Fibroblast of pulmonary artery (primary cell): ENCODE results near the gene EFS.

ENCODE experiments used
- DNase-seq: peaks from one replicate; pipeline ENCODE4 v3.0.0-alpha.2; 2010; ENCODE audit warnings: low read depth
- H3K4me3 ChIP-seq: replicated peaks from 2 replicates; pipeline ENCODE4 v1.5.1; 2011; ENCODE audit warnings: low read depth, mild to moderate bottlenecking, control low read depth, low read length, moderate library complexity
- TF ChIP-seq, protein P1 (sequence below): IDR thresholded peaks from 2 replicates; pipeline ENCODE4 v1.5.1; 2011; ENCODE audit warnings: mild to moderate bottlenecking, control low read depth, low read length, inconsistent platforms; ENCODE audit errors: missing control alignments

EFS gene

DNA sequence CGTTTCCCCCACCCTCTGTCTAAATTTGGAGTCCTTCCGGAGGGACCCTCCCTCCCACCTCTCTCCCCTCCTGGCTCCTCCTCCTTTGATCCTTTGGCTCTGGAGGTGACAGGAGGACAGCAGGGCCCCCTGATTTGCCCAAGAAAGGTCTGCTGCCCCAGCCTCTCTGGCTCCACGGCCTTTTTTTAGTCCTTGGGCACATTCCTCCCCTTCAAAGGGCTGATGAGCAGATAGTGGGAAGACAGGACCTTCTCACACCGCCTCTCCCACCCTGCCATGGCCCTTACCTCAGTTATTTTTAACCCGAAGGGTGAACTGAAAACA, 43.3 kb upstream of the EFS start:
- no peak for DNase-seq
- no peak overlapping the region for H3K4me3 ChIP-seq
- TF ChIP-seq, protein P1, sequence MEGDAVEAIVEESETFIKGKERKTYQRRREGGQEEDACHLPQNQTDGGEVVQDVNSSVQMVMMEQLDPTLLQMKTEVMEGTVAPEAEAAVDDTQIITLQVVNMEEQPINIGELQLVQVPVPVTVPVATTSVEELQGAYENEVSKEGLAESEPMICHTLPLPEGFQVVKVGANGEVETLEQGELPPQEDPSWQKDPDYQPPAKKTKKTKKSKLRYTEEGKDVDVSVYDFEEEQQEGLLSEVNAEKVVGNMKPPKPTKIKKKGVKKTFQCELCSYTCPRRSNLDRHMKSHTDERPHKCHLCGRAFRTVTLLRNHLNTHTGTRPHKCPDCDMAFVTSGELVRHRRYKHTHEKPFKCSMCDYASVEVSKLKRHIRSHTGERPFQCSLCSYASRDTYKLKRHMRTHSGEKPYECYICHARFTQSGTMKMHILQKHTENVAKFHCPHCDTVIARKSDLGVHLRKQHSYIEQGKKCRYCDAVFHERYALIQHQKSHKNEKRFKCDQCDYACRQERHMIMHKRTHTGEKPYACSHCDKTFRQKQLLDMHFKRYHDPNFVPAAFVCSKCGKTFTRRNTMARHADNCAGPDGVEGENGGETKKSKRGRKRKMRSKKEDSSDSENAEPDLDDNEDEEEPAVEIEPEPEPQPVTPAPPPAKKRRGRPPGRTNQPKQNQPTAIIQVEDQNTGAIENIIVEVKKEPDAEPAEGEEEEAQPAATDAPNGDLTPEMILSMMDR, result no peak

DNA sequence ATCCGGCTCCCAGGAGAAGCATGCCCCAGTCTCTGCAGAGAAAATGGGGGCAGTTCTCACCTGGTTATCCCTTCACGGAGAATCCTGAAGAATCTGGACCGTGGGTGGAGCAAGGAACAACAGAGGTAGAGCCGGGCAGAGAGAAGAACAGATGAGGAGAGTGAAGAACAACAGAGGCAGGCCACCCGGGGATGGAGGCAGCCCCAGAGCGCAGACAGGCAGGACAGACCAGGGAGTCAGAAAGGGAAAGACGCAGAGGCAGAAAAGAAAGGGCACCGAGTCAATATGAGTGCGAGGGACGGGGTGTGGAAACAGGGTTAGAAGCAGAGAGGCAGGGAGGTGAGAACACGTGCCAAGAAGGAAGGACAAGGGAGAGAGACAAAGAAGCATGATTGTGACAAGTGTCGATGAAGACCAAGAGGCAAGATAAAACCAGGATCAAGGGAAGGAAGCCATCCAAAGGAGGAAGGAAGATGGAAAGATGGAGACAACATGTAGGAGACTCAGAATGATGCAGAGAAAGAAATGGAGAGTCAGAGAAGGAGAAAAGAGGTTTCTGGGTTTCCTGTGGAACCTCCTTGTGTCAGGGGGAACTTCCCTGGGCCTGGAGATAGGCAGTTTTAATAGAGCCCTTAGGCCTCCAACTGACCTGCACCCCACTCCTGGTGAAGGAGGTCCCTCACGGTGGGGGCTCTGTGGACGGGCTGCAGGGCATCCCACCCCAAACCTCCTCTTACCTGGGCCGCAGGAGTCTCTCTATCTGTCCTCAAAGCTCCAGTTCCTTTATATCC, 42.7 kb upstream of the EFS start, which contains the start of gene MYH6:
TSS of gene MYH6 (minus strand) at position 758 of the 791 bp plus-strand sequence. CDS start 1,050 bp downstream, outside the sequence.
- no peak within 1 kb of the TSS for H3K4me3 ChIP-seq
- TF ChIP-seq, protein P1, result no peak
- DNase-seq, result no peak

DNA sequence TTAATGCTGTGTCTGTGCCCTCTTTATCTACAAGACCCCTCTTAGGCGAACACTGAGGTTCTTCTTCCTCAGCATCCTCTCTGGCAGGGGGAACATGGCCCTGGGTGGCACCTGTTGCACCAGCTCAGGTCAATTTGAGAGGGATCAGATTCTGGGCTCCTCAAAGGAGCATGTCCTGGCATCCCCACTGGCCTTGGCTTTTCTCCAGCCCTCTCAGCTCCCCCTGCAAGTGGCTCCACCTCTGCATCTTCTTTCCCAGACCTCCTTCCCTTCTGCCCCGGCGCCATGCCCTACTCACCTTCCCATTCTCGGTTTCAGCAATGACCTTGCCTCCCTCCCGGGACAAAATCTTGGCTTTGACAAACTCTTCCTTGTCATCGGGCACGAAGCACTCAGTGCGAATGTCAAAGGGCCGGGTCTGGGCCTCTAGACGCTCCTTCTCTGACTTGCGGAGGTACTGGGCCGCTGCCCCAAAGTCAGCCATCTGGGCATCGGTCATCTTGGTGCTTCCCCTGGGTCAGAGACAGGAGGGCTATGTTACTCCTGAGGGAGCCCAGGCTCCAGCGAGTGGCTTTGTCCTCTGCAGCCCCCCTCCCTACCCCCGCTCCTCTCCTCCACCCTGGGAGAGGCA, 41.9 kb upstream of the EFS start:
- TF ChIP-seq, protein P1, result no peak

DNA sequence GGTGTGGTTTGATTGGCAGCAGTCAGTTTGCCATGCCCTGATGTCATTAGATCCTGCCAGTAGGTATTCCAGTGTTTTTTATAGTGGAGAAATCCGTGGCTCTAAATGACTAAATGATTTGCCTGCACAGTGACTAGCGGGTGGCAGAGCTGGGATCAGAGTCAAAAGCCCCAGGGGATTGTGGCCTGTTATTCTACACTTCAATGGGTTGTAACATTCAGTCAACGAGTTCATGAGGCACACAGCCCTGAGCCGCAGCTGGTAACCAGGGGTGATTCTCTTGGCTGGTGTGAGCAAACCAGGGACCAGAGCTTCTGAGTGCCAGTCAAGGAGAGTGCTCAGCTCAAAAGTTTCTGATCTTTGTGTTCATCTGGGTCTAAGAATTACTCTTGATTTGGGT, 41.3 kb upstream of the EFS start:
- TF ChIP-seq, protein P1, result no peak
- DNase-seq, result no peak
- no peak overlapping the region for H3K4me3 ChIP-seq

More for the DNA sequence above, 41.9 kb upstream of the EFS start:
- no peak for DNase-seq
- H3K4me3 ChIP-seq, result no peak overlapping the region

DNA sequence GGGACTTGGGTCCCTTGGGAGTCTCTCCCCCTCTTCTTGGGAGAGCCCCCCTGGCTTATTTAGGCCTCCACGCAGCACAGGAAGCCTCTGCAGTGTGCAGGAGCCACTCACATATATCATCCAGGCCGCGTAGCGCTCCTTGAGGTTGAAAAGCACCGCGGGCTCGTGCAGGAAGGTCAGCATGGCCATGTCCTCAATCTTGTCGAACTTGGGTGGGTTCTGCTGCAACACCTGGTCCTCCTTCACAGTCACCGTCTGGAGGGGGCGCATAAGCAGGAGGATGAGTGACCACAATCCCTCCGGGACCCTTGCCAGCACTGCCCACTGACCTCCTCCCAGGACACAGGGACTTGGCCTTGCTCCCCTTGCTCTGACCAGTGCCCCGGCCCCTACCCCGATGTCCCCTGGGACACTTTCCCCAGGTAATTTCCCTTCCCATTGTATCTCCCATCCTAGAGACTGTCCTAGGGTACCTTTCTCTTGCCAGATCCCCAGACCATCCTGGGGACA, 40.6 kb upstream of the EFS start:
- DNase-seq, result no peak
- TF ChIP-seq, protein P1, result no peak
- no peak overlapping the region for H3K4me3 ChIP-seq

DNA sequence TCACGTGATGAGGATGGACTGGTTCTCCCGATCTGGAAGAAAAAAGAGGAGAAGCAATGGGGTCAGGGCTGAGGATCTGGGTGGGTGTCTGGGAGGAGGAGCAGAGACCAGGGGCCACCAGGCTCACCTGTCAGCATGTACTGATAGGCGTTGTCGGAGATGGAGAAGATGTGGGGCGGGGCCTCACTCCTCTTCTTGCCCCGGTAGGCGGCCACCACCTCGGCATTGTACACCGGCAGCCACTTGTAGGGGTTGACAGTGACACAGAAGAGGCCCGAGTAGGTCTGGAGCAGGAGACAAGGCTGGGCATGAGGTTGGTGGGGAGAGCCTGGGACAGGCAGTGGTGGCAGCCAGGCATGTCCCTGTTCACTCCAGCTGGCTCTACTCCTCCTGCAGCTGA, 40.1 kb upstream of the EFS start:
- TF ChIP-seq, protein P1, result no peak
- no peak overlapping the region for H3K4me3 ChIP-seq
- no peak for DNase-seq
